HepG2 (cell line): ENCODE data around the gene GOLGA6L10. TPM values are rescaled to one million over a fixed set of nuclear protein-coding genes. Genes with fewer than 3 reads are reported as not detected.
"Not testable (repeated sequence)": the region's sequence is repeated elsewhere in the genome, so short reads cannot be mapped to it uniquely, and the experiment has no call there.

ENCODE experiments used
- ATAC-seq: fragments of 200-7000 bp; cut with Tn5 transposase; 3 replicates; pipeline ENCODE4 v1.9.1; 2020; ENCODE audit warnings: mild to moderate bottlenecking, moderate library complexity
- BruUV-seq: library from RNA; stranded (reverse); fragments of 400-500 nt; replicated peaks from 2 replicates; lab custom pipeline; 2021; lab: Mats Ljungman, UMichigan
- CTCF ChIA-PET: fragments of 300-600 bp; formaldehyde crosslinking; extraction: SDS; loops from one replicate; lab custom pipeline; 2021; ENCODE audit warnings: low total read pairs, inconsistent platforms, low intra/inter-chr PET ratio; lab: Yijun Ruan, JAX
- POLR2A ChIA-PET: fragments of 350-600 bp; sonication (Branson Sonifier 250); formaldehyde crosslinking; loops from one replicate; lab custom pipeline; 2020; ENCODE audit warnings: antibody characterized with exemption, inconsistent platforms; lab: Yijun Ruan, JAX
- DNase-seq: peaks from one replicate; pipeline ENCODE4 v3.0.0-alpha.2; 2015; ENCODE audit warnings: low spot score
- FAIRE-seq: peaks from 3 replicates; lab custom pipeline; 2011; peaks lifted over from hg19 to GRCh38; lab: Jason Lieb, UNC
- H2AFZ ChIP-seq: one replicate; pipeline ENCODE4 v1.6.1; 2011; ENCODE audit warnings: low read length, inconsistent platforms
- H3K27ac ChIP-seq: fragments of 300-600 bp; 3 replicates; pipeline ENCODE4 v1.8.0; 2011; ENCODE audit warnings: mixed run types, mild to moderate bottlenecking, mixed read lengths, low read length, inconsistent platforms; ENCODE audit not compliant: insufficient read depth; ENCODE audit errors: extremely low read length
- H3K27me3 ChIP-seq, 2 experiments: fragments of 200-600 bp in 1 of 2; 2 replicates in 1 of 2; 3 replicates in 1 of 2; pipeline versions ENCODE4 v1.6.0 to v1.8.0; 2011; ENCODE audit warnings: low read length in 2 of 2, mild to moderate bottlenecking in 2 of 2, moderate library complexity in 2 of 2, inconsistent platforms in 1 of 2; ENCODE audit not compliant: insufficient read depth in 2 of 2, control insufficient read depth in 1 of 2
- H3K36me3 ChIP-seq, 2 experiments: fragments of 200-600 bp in 1 of 2; replicated peaks in 1 of 2; 2 replicates in 1 of 2; 3 replicates in 1 of 2; pipeline versions ENCODE4 v1.5.1 to v1.8.0; 2011; ENCODE audit warnings: low read length in 2 of 2, inconsistent platforms in 1 of 2; ENCODE audit not compliant: insufficient read depth in 2 of 2, control insufficient read depth in 1 of 2
- H3K4me1 ChIP-seq: 2 replicates; pipeline ENCODE4 v1.5.1; 2012; ENCODE audit warnings: low read length, inconsistent platforms; ENCODE audit not compliant: insufficient read depth
- H3K4me2 ChIP-seq: 2 replicates; pipeline ENCODE4 v1.6.0; 2011; ENCODE audit warnings: low read depth, low read length, inconsistent platforms
- H3K4me3 ChIP-seq, 3 experiments: fragments of 200-600 bp in 1 of 3; sonication (generic), shearing (Covaris generic) in 1 of 3; replicated peaks in 1 of 3; 2 replicates each; pipeline ENCODE4 v1.5.1; 2011 to 2016; ENCODE audit warnings: low read length in 3 of 3, inconsistent platforms in 2 of 3, low read depth in 2 of 3, mild to moderate bottlenecking in 2 of 3, control low read depth in 1 of 3, mixed read lengths in 1 of 3; ENCODE audit not compliant: insufficient read depth in 1 of 3
- H3K79me2 ChIP-seq: one replicate; pipeline ENCODE4 v1.6.1; 2011; ENCODE audit warnings: low read length, inconsistent platforms; ENCODE audit not compliant: insufficient read depth
- H3K9ac ChIP-seq: 2 replicates; pipeline ENCODE4 v1.6.0; 2011; ENCODE audit warnings: mild to moderate bottlenecking, low read depth, low read length, inconsistent platforms; ENCODE audit not compliant: insufficient read depth
- H3K9me3 ChIP-seq: 2 replicates; pipeline ENCODE4 v1.5.1; 2012; ENCODE audit warnings: mild to moderate bottlenecking, low read length
- H4K20me1 ChIP-seq: 2 replicates; pipeline ENCODE4 v1.6.0; 2011; ENCODE audit warnings: inconsistent platforms, mild to moderate bottlenecking, low read length, moderate library complexity; ENCODE audit not compliant: insufficient read depth
- WGBS: methylation state at CpG from one replicate; pipeline ENCODE4 v1.1.6; 2017; ENCODE audit warnings: low lambda C conversion rate; 5-methylcytosine and 5-hydroxymethylcytosine counted together
- in situ Hi-C: cut with HindIII; loops from 2 replicates; pipeline ENCODE4 v1.10.0; 2017; ENCODE audit warnings: low pct_unique_long_range_greater_than_20kb; ENCODE audit not compliant: extremely low pct_ligation_motif_present
- intact Hi-C: fragments of 100-400 bp; cut with micrococcal nuclease; formaldehyde crosslinking; loops from one replicate; pipeline ENCODE4 v1.10.0; 2022; ENCODE audit not compliant: unreplicated experiment
- polyA plus RNA-seq, 8 experiments: library from polyadenylated mRNA; depleted of rRNA in 3 of 8; stranded (reverse) in 7 of 8; unstranded in 1 of 8; fragments of >200 nt; fragmentation: Illumina TruSeq in 4 of 8; extraction: Trizol in 4 of 8; gene quantifications; 2 replicates each; pipeline versions ENCODE4 v1.2.1 to v1.2.3, GENCODE V29; 2011 to 2016; ENCODE audit warnings: low read depth in 4 of 8, missing spikeins in 1 of 8, mixed read lengths in 1 of 8; ENCODE audit not compliant: insufficient read depth in 1 of 8
- total RNA-seq, 5 experiments: library from RNA; depleted of rRNA; stranded (reverse); fragments of >200 nt; fragmentation: Illumina TruSeq; extraction: Trizol; gene quantifications; 2 replicates each; pipeline ENCODE4 v1.2.3, GENCODE V29; 2016; ENCODE audit warnings: low read depth in 1 of 5

The GOLGA6L10 gene
- total and polyA plus RNA-seq, 2 of the 13 experiments (the other 11 are each of a cell fraction or from before 2014, with no cell fraction given), result 1.5 to 2.5 TPM

DNA sequence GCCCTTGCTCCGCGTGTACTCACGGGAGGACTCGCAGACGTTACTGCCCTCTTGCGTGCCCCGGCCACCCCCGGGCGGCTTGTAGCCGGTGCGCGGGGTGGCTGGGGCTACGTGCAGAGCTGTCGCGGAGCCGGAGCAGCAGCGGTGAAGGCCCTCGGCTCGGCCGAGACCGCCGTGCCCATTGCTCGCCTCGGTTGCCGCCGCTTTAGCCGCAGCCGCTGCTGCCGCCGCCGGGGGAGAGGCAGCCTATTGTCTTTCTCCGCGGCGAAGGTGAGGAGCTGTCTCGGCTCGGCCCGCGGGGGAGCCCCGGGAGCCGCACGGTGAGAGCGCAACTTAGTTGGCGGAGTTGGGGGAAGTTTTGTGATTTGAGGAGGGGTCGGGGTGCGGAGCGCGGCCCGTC, 5.8 kb upstream of the GOLGA6L10 start:
- H3K27ac ChIP-seq, H3K4me1 ChIP-seq, H2AFZ ChIP-seq, ATAC-seq, in situ Hi-C loops, H3K79me2 ChIP-seq, H3K9ac ChIP-seq, H4K20me1 ChIP-seq, H3K9me3 ChIP-seq, H3K4me2 ChIP-seq, H3K36me3 ChIP-seq, FAIRE-seq, POLR2A ChIA-PET, BruUV-seq, DNase-seq, CTCF ChIA-PET, H3K4me3 ChIP-seq, H3K27me3 ChIP-seq, intact Hi-C loops: not testable (repeated sequence)
- no CpG with 5 or more reads among the region's 48 CpGs for WGBS

DNA sequence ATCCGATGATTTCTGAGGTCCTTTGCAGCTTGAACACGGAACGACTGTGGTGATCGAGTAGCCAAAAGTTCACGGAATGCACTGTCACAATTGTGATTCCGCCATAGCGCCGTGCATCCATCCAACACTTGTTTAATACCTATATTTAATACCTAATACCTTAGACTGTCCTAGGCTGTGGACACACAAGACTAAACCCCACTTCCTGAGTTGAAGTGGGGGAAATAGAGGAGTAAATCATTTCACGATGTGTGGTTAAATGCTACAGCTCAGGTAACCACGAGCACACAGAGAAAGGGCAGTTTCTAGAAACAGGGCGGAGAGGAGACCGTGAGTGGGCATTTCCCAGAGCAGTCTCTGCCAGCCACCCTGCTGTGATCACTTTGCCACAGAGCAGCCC, 5.3 kb upstream of the GOLGA6L10 start:
- H2AFZ ChIP-seq, H3K9ac ChIP-seq, in situ Hi-C loops, H3K36me3 ChIP-seq, H3K27ac ChIP-seq, DNase-seq, FAIRE-seq, ATAC-seq, H4K20me1 ChIP-seq, POLR2A ChIA-PET, H3K9me3 ChIP-seq, intact Hi-C loops, H3K79me2 ChIP-seq, H3K4me1 ChIP-seq, BruUV-seq, H3K27me3 ChIP-seq, CTCF ChIA-PET: not testable (repeated sequence)
- Histone ChIP-seq H3K4me2 (peak overlapping the region; percentile 64), H3K4me3 (peak overlapping the region in 2 of 3 experiments; percentile 53; a peak in 4 of 6 replicates)
- WGBS, result 0% methylated on average over 5 of the region's 12 CpGs

DNA sequence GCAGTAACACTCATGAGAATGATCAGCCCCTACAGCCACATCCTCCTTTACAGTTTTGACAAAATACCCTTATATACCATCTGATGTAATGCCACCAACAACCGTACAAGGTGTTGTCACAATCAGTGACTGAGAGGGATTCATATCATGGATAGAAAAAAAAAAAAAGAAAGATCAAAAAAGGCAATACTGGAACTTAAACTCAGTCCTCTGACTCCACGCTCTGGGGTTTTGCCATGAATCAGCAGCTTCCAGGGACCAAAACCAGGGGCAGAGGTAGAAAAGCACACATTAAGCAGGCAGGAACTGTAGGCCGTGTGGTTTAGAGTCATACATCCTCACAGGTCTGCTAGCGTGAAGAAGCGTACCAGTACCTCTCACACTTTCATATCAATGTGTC, 1.6 kb downstream of the GOLGA6L10 start:
- H3K4me2 ChIP-seq, H3K4me3 ChIP-seq, H3K27ac ChIP-seq, H3K9me3 ChIP-seq, H3K9ac ChIP-seq, H2AFZ ChIP-seq, FAIRE-seq, POLR2A ChIA-PET, CTCF ChIA-PET, H3K79me2 ChIP-seq, H3K27me3 ChIP-seq, H3K4me1 ChIP-seq, BruUV-seq, in situ Hi-C loops, ATAC-seq, intact Hi-C loops, H3K36me3 ChIP-seq, H4K20me1 ChIP-seq, DNase-seq: not testable (repeated sequence)
- 18% methylated on average over 3 of the region's 5 CpGs for WGBS

DNA sequence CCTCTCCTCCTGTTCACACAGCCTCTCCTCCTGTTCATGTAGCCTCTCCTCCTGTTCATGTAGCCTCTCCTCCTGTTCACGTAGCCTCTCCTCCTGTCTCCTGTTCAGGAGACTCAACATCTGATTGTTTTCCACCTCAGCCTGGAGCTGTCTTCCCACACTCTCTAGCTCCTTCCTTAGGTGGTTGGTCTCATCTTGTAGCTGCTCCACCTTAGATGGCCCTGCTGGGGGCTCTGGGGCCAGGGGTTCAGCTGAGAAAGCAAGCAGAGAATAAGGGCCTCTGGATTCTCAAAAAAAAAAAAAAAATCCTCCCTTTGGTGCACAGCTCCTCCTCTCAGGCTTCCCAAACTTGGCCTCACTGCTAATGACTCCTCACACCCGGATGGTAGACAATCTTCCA, 4.1 kb downstream of the GOLGA6L10 start:
- BruUV-seq, ATAC-seq, H3K27ac ChIP-seq, H3K79me2 ChIP-seq, POLR2A ChIA-PET, CTCF ChIA-PET, in situ Hi-C loops, H3K4me2 ChIP-seq, H3K4me3 ChIP-seq, H3K36me3 ChIP-seq, intact Hi-C loops, H2AFZ ChIP-seq, H4K20me1 ChIP-seq, H3K9me3 ChIP-seq, H3K9ac ChIP-seq, H3K27me3 ChIP-seq, H3K4me1 ChIP-seq, DNase-seq, FAIRE-seq: not testable (repeated sequence)
- 11% methylated on average over 2 of the region's 2 CpGs for WGBS
